ENCODE measurements around the gene GATD1.

GATD1 gene

GRCh38 chr11:725624-726202 is 51.6 kb downstream of the GATD1 start:
- TF ChIP-seq CSDC2 (CRISPR knock-in tag; IDR thresholded peaks at IDR 0.05), result no peak
- no peak for TF ChIP-seq ARNTL (CRISPR knock-in tag; IDR thresholded peaks at IDR 0.05; ENCODE audit: borderline replicate concordance, low read depth)
- no peak for TF ChIP-seq BACH2 (CRISPR knock-in tag; IDR thresholded peaks at IDR 0.05; ENCODE audit: borderline replicate concordance)
- no peak for TF ChIP-seq ZNF70 (CRISPR knock-in tag; IDR thresholded peaks at IDR 0.05)
- no peak for TF ChIP-seq OSR1 (CRISPR knock-in tag; IDR thresholded peaks at IDR 0.05)
- no peak for TF ChIP-seq ISL1 (CRISPR knock-in tag; IDR thresholded peaks at IDR 0.05)
- no peak for TF ChIP-seq PPARA (CRISPR knock-in tag; IDR thresholded peaks at IDR 0.05; ENCODE audit: borderline replicate concordance)
- ATAC-seq, result no peak

- no peak for TF ChIP-seq ZNF8 (CRISPR knock-in tag; IDR thresholded peaks at IDR 0.05)
- TF ChIP-seq TSHZ2 (CRISPR knock-in tag; IDR thresholded peaks at IDR 0.05), result no peak
- no peak for TF ChIP-seq TCF4 (CRISPR knock-in tag; IDR thresholded peaks at IDR 0.05; ENCODE audit: borderline replicate concordance)
- TF ChIP-seq POU6F1 (CRISPR knock-in tag; IDR thresholded peaks at IDR 0.05; ENCODE audit: borderline replicate concordance, low read depth), result no peak
- no peak for TF ChIP-seq TOX (CRISPR knock-in tag; IDR thresholded peaks at IDR 0.05; ENCODE audit: borderline replicate concordance)
- no peak for TF ChIP-seq GLIS3 (CRISPR knock-in tag; IDR thresholded peaks at IDR 0.05)
- no peak for TF ChIP-seq RARB (CRISPR knock-in tag; IDR thresholded peaks at IDR 0.05)
- TF ChIP-seq PPARA (CRISPR knock-in tag; IDR thresholded peaks at IDR 0.05; ENCODE audit: borderline replicate concordance), result no peak
- no peak for TF ChIP-seq ZNF565 (CRISPR knock-in tag; conservative IDR thresholded peaks at IDR 0.05; ENCODE audit: low read depth)
- TF ChIP-seq SNAI2 (CRISPR knock-in tag; IDR thresholded peaks at IDR 0.05), result no peak
- no peak for TF ChIP-seq ISL1 (CRISPR knock-in tag; IDR thresholded peaks at IDR 0.05)
- no peak for TF ChIP-seq ZC3H10 (CRISPR knock-in tag; IDR thresholded peaks at IDR 0.05)
- no peak for ATAC-seq
Observed at GRCh38 chr11:724778-725386, 52.4 kb downstream of the GATD1 start.

GRCh38 chr11:724049-724777 is 53.1 kb downstream of the GATD1 start:
- TF ChIP-seq ZNF565 (CRISPR knock-in tag; conservative IDR thresholded peaks at IDR 0.05; ENCODE audit: low read depth), result no peak
- no peak for TF ChIP-seq TSHZ2 (CRISPR knock-in tag; IDR thresholded peaks at IDR 0.05)
- TF ChIP-seq PPARA (CRISPR knock-in tag; IDR thresholded peaks at IDR 0.05; ENCODE audit: borderline replicate concordance), result no peak
- TF ChIP-seq ZC3H10 (CRISPR knock-in tag; IDR thresholded peaks at IDR 0.05), result no peak
- no peak for TF ChIP-seq CSDC2 (CRISPR knock-in tag; IDR thresholded peaks at IDR 0.05)
- TF ChIP-seq BACH2 (CRISPR knock-in tag; IDR thresholded peaks at IDR 0.05; ENCODE audit: borderline replicate concordance), result no peak
- TF ChIP-seq ARNTL (CRISPR knock-in tag; IDR thresholded peaks at IDR 0.05; ENCODE audit: borderline replicate concordance, low read depth), result no peak
- no peak for TF ChIP-seq OSR1 (CRISPR knock-in tag; IDR thresholded peaks at IDR 0.05)
- no peak for TF ChIP-seq ZNF70 (CRISPR knock-in tag; IDR thresholded peaks at IDR 0.05)
- no peak for TF ChIP-seq POU6F1 (CRISPR knock-in tag; IDR thresholded peaks at IDR 0.05; ENCODE audit: borderline replicate concordance, low read depth)
- TF ChIP-seq ISL1 (CRISPR knock-in tag; IDR thresholded peaks at IDR 0.05), result no peak
- no peak for TF ChIP-seq TOX (CRISPR knock-in tag; IDR thresholded peaks at IDR 0.05; ENCODE audit: borderline replicate concordance)
- no peak for TF ChIP-seq SNAI2 (CRISPR knock-in tag; IDR thresholded peaks at IDR 0.05)
- no peak for ATAC-seq

All from SK-N-SH treated with all-trans-retinoic acid at 6 μM for 48 hours (cell line).